22Rv1 (cell line): Measurements from ENCODE around the gene NEUROD2.

Experiments used
- CTCF ChIP-seq: fragments of 450-650 bp; IDR thresholded peaks from 2 replicates; pipeline ENCODE4 v1.5.1; 2017; ENCODE audit warnings: mild to moderate bottlenecking
- ZFX ChIP-seq: fragments of 450-650 bp; IDR thresholded peaks from 2 replicates; pipeline ENCODE4 v1.6.1; 2017; ENCODE audit warnings: antibody characterized with exemption, borderline replicate concordance

- TF ChIP-seq CTCF (no peak), ZFX (no peak)
Measured at GRCh38 chr17:39604911-39605491, 2.7 kb downstream of the NEUROD2 start.
